ENCODE measurements around the gene AHRR. TPM values are rescaled to one million over a fixed set of nuclear protein-coding genes. Genes with fewer than 3 reads are reported as not detected.
"Not testable (repeated sequence)": the region's sequence is repeated elsewhere in the genome, so short reads cannot be mapped to it uniquely, and the experiment has no call there.

The AHRR gene
- total and polyA plus RNA-seq, 2 donors: 0.34 to 0.52 TPM

GRCh38 chr5:400282-401145 lies 79.0 kb downstream of the AHRR start:
- 59% methylated on average over 26 of the region's 26 CpGs for WGBS
- Histone ChIP-seq H3K36me3 (ENCODE audit: control insufficient read depth in 2 of 2, insufficient read depth in 2 of 2, low read length in 1 of 2) (no peaks in the 10 kb centered on the region), H3K9me3 (ENCODE audit: control insufficient read depth in 2 of 2, insufficient read depth in 1 of 2, low read length in 1 of 2) (no peaks in the 10 kb centered on the region), H3K4me1 (ENCODE audit: control insufficient read depth in 2 of 2, insufficient read depth in 2 of 2, low read length in 2 of 2) (peaks cover 6 to 22% of the 10 kb centered on the region in 2 donors), H3K27me3 (ENCODE audit: control insufficient read depth in 2 of 2, insufficient read depth in 1 of 2, low read length in 1 of 2) (peaks cover 5 to 26% of the 10 kb centered on the region in 2 donors), H3K4me3 (ENCODE audit: low read length in 2 of 2) (no peak overlapping the region), H3K27ac (ENCODE audit: low read depth in 1 of 2, low read length in 1 of 2) (no peak overlapping the region)
- no peak for DNase-seq (ENCODE audit: low read depth in 6 of 9, low spot score in 9 of 9)

GRCh38 chr5:401146-402034 lies 79.9 kb downstream of the AHRR start:
- H3K27me3 ChIP-seq (ENCODE audit: control insufficient read depth in 2 of 2, insufficient read depth in 1 of 2, low read length in 1 of 2): peaks cover 5 to 26% of the 10 kb centered on the region in 2 donors
- peaks cover 6 to 18% of the 10 kb centered on the region in 2 donors for H3K4me1 ChIP-seq (ENCODE audit: control insufficient read depth in 2 of 2, insufficient read depth in 2 of 2, low read length in 2 of 2)
- DNase-seq (ENCODE audit: low read depth in 6 of 9, low spot score in 9 of 9): no peak
- H3K27ac ChIP-seq (ENCODE audit: low read depth in 1 of 2, low read length in 1 of 2): no peak overlapping the region
- WGBS: 97% methylated on average over 24 of the region's 24 CpGs
- H3K36me3 ChIP-seq (ENCODE audit: control insufficient read depth in 2 of 2, insufficient read depth in 2 of 2, low read length in 1 of 2): no peaks in the 10 kb centered on the region
- H3K4me3 ChIP-seq (ENCODE audit: low read length in 2 of 2): no peak overlapping the region
- no peaks in the 10 kb centered on the region for H3K9me3 ChIP-seq (ENCODE audit: control insufficient read depth in 2 of 2, insufficient read depth in 1 of 2, low read length in 1 of 2)

DNA sequence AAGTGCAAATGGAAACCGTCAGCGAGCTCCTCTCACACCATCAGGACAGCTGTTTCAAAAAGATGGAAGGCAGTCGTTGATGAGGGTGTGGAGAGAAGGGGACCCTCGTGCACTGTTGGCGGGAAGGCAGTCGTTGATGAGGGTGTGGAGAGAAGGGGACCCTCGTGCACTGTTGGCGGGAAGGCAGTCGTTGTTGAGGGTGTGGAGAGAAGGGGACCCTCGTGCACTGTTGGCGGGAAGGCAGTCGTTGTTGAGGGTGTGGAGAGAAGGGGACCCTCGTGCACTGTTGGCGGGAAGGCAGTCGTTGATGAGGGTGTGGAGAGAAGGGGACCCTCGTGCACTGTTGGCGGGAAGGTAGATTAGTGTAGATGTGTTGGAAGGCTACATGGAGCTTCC lies 80.7 kb downstream of the AHRR start:
- H3K4me1 ChIP-seq (ENCODE audit: control insufficient read depth in 2 of 2, insufficient read depth in 2 of 2, low read length in 2 of 2): peaks cover 6 to 18% of the 10 kb centered on the region in 2 donors
- H3K36me3 ChIP-seq (ENCODE audit: control insufficient read depth in 2 of 2, insufficient read depth in 2 of 2, low read length in 1 of 2); DNase-seq (ENCODE audit: low read depth in 6 of 9, low spot score in 9 of 9); H3K27ac ChIP-seq (ENCODE audit: low read depth in 1 of 2, low read length in 1 of 2); H3K9me3 ChIP-seq (ENCODE audit: control insufficient read depth in 2 of 2, insufficient read depth in 1 of 2, low read length in 1 of 2); H3K4me3 ChIP-seq (ENCODE audit: low read length in 2 of 2): not testable (repeated sequence)
- peaks cover 5 to 26% of the 10 kb centered on the region in 2 donors for H3K27me3 ChIP-seq (ENCODE audit: control insufficient read depth in 2 of 2, insufficient read depth in 1 of 2, low read length in 1 of 2)
- 97% methylated on average over 17 of the region's 17 CpGs for WGBS

GRCh38 chr5:402615-403359 lies 81.3 kb downstream of the AHRR start:
- no peaks in the 10 kb centered on the region for H3K36me3 ChIP-seq (ENCODE audit: control insufficient read depth in 2 of 2, insufficient read depth in 2 of 2, low read length in 1 of 2)
- 73% methylated on average over 20 of the region's 20 CpGs for WGBS
- H3K4me3 ChIP-seq (ENCODE audit: low read length in 2 of 2): no peak overlapping the region
- no peak for DNase-seq (ENCODE audit: low read depth in 6 of 9, low spot score in 9 of 9)
- no peaks in the 10 kb centered on the region for H3K9me3 ChIP-seq (ENCODE audit: control insufficient read depth in 2 of 2, insufficient read depth in 1 of 2, low read length in 1 of 2)
- peaks cover 6 to 18% of the 10 kb centered on the region in 2 donors for H3K4me1 ChIP-seq (ENCODE audit: control insufficient read depth in 2 of 2, insufficient read depth in 2 of 2, low read length in 2 of 2)
- H3K27ac ChIP-seq (ENCODE audit: low read depth in 1 of 2, low read length in 1 of 2): no peak overlapping the region
- peaks cover 5 to 26% of the 10 kb centered on the region in 2 donors for H3K27me3 ChIP-seq (ENCODE audit: control insufficient read depth in 2 of 2, insufficient read depth in 1 of 2, low read length in 1 of 2)

DNA sequence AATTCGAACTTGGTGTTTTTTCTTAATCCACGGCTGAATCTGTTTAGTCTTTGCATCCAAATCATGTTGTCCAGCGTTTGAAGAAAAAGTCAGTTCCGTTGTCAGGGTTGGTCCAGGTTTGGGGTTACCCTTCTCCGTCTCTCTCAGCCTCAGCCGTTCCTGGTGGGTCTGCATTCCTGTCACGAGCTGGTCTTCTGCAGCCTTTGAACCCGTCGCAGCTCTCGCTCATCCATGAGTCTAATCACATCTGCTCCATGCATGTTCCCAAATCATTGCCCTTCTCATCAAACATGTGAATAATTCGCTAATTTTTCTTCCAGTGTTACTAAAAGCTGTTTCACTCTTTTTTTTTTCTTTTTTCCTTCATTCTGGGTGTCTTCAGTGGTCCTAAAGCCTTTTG lies 82.5 kb downstream of the AHRR start:
- no peak overlapping the region for H3K27ac ChIP-seq (ENCODE audit: low read depth in 1 of 2, low read length in 1 of 2)
- H3K9me3 ChIP-seq (ENCODE audit: control insufficient read depth in 2 of 2, insufficient read depth in 1 of 2, low read length in 1 of 2): no peaks in the 10 kb centered on the region
- no peaks in the 10 kb centered on the region for H3K36me3 ChIP-seq (ENCODE audit: control insufficient read depth in 2 of 2, insufficient read depth in 2 of 2, low read length in 1 of 2)
- no peak overlapping the region for H3K4me3 ChIP-seq (ENCODE audit: low read length in 2 of 2)
- peaks cover 6 to 15% of the 10 kb centered on the region in 2 donors for H3K4me1 ChIP-seq (ENCODE audit: control insufficient read depth in 2 of 2, insufficient read depth in 2 of 2, low read length in 2 of 2)
- no peak for DNase-seq (ENCODE audit: low read depth in 6 of 9, low spot score in 9 of 9)
- H3K27me3 ChIP-seq (ENCODE audit: control insufficient read depth in 2 of 2, insufficient read depth in 1 of 2, low read length in 1 of 2): peaks cover 5 to 21% of the 10 kb centered on the region in 2 donors
- WGBS: 97% methylated on average over 11 of the region's 11 CpGs

GRCh38 chr5:404666-405241 lies 83.2 kb downstream of the AHRR start:
- Histone ChIP-seq H3K4me1 (ENCODE audit: control insufficient read depth in 2 of 2, insufficient read depth in 2 of 2, low read length in 2 of 2) (peaks cover 3 to 9% of the 10 kb centered on the region in 2 donors), H3K9me3 (ENCODE audit: control insufficient read depth in 2 of 2, insufficient read depth in 1 of 2, low read length in 1 of 2) (no peaks in the 10 kb centered on the region), H3K36me3 (ENCODE audit: control insufficient read depth in 2 of 2, insufficient read depth in 2 of 2, low read length in 1 of 2) (no peaks in the 10 kb centered on the region), H3K4me3 (ENCODE audit: low read length in 2 of 2) (no peak overlapping the region), H3K27ac (ENCODE audit: low read depth in 1 of 2, low read length in 1 of 2) (no peak overlapping the region), H3K27me3 (ENCODE audit: control insufficient read depth in 2 of 2, insufficient read depth in 1 of 2, low read length in 1 of 2) (peaks cover 4 to 13% of the 10 kb centered on the region in 2 donors)
- 97% methylated on average over 12 of the region's 12 CpGs for WGBS
- no peak for DNase-seq (ENCODE audit: low read depth in 6 of 9, low spot score in 9 of 9)

DNA sequence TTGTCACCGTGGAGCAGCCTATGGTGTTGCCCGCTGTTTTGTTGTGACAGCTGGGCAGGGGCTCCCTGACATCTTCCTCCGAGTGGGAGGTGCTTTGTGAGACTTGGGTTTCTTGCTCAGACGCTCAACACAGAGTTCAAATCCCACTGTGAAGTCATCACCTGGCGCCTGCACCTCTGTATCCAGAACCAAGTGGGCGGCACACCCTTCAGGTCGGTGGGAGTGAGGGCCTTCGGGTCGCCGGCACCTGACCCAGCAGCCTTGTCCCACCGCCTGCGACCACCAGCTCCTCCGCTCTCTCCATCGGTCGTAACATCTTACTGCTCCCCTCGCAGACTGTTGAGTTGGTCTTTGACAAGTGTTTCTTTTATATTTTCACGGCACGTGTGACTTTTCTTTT lies 83.9 kb downstream of the AHRR start:
- Histone ChIP-seq H3K9me3 (ENCODE audit: control insufficient read depth in 2 of 2, insufficient read depth in 1 of 2, low read length in 1 of 2) (no peaks in the 10 kb centered on the region), H3K4me1 (ENCODE audit: control insufficient read depth in 2 of 2, insufficient read depth in 2 of 2, low read length in 2 of 2) (peaks cover 0 to 3% of the 10 kb centered on the region in 2 donors), H3K27ac (ENCODE audit: low read depth in 1 of 2, low read length in 1 of 2) (no peak overlapping the region), H3K4me3 (ENCODE audit: low read length in 2 of 2) (no peak overlapping the region), H3K36me3 (ENCODE audit: control insufficient read depth in 2 of 2, insufficient read depth in 2 of 2, low read length in 1 of 2) (no peaks in the 10 kb centered on the region), H3K27me3 (ENCODE audit: control insufficient read depth in 2 of 2, insufficient read depth in 1 of 2, low read length in 1 of 2) (peaks cover 2 to 7% of the 10 kb centered on the region in 2 donors)
- WGBS: 93% methylated on average over 18 of the region's 18 CpGs
- DNase-seq (ENCODE audit: low read depth in 6 of 9, low spot score in 9 of 9): no peak

DNA sequence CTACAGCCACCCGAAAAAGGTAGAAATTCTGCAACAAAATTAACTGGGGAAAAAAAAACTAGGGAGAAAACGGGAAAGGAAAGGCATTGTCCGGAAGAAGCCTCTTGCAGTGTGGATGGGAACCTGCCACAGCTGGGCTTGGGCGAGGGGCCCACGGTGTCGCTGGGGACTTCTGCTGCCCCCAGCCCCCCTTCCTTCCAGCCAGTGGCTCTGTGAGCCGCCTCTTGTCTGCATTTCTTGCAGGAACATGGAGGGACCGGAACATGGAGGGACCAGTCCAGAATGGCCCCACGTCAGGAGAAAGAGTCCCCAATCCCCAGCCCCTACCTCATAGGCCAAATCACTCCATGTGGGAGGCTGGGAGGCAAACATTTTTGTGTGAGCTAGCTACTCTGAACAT lies 84.5 kb downstream of the AHRR start:
- H3K27me3 ChIP-seq (ENCODE audit: control insufficient read depth in 2 of 2, insufficient read depth in 1 of 2, low read length in 1 of 2): peaks cover 2 to 4% of the 10 kb centered on the region in 2 donors
- no peak overlapping the region for H3K27ac ChIP-seq (ENCODE audit: low read depth in 1 of 2, low read length in 1 of 2)
- peaks cover 0 to 3% of the 10 kb centered on the region in 2 donors for H3K4me1 ChIP-seq (ENCODE audit: control insufficient read depth in 2 of 2, insufficient read depth in 2 of 2, low read length in 2 of 2)

More for the DNA sequence above, 84.5 kb downstream of the AHRR start:
- Histone ChIP-seq H3K4me3 (ENCODE audit: low read length in 2 of 2) (no peak overlapping the region), H3K36me3 (ENCODE audit: control insufficient read depth in 2 of 2, insufficient read depth in 2 of 2, low read length in 1 of 2) (no peaks in the 10 kb centered on the region), H3K9me3 (ENCODE audit: control insufficient read depth in 2 of 2, insufficient read depth in 1 of 2, low read length in 1 of 2) (no peaks in the 10 kb centered on the region)
- WGBS: 96% methylated on average over 9 of the region's 9 CpGs
- DNase-seq (ENCODE audit: low read depth in 6 of 9, low spot score in 9 of 9): no peak

Data from thymus (tissue), 11 donors.